GM12873 (cell line): Measurements from ENCODE around the gene FAP.

Experiments
- TF ChIP-seq, protein P1 (sequence below): IDR thresholded peaks from 2 replicates; pipeline ENCODE4 v1.5.1; 2012; ENCODE audit warnings: low read depth, mild to moderate bottlenecking, moderate library complexity, low read length, control low read depth; ENCODE audit not compliant: insufficient read depth; ENCODE audit errors: missing control alignments

Gene FAP

DNA sequence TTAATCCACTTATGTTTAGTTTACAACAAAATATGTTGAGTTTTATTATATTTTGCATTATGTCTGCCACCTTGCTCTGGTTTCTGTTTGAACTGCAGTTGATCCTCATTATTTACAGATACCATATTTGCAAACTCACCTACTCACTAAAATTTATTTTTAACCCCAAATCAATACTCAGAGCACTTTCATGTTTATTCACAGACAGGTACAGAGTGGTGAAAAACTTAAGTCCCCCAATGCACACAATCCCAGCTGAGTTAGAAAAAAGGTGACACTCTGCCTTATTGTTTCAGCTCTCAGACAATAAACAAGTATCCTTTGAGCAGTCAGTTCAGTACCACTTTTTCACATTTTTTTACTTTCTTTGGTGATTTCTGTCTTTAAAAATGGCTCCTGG lies 104.9 kb downstream of the FAP start:
- TF ChIP-seq, protein P1, sequence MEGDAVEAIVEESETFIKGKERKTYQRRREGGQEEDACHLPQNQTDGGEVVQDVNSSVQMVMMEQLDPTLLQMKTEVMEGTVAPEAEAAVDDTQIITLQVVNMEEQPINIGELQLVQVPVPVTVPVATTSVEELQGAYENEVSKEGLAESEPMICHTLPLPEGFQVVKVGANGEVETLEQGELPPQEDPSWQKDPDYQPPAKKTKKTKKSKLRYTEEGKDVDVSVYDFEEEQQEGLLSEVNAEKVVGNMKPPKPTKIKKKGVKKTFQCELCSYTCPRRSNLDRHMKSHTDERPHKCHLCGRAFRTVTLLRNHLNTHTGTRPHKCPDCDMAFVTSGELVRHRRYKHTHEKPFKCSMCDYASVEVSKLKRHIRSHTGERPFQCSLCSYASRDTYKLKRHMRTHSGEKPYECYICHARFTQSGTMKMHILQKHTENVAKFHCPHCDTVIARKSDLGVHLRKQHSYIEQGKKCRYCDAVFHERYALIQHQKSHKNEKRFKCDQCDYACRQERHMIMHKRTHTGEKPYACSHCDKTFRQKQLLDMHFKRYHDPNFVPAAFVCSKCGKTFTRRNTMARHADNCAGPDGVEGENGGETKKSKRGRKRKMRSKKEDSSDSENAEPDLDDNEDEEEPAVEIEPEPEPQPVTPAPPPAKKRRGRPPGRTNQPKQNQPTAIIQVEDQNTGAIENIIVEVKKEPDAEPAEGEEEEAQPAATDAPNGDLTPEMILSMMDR, result no peak

GRCh38 chr2:162127422-162127821 lies 115.8 kb downstream of the FAP start:
- TF ChIP-seq, protein P1, result no peak

DNA sequence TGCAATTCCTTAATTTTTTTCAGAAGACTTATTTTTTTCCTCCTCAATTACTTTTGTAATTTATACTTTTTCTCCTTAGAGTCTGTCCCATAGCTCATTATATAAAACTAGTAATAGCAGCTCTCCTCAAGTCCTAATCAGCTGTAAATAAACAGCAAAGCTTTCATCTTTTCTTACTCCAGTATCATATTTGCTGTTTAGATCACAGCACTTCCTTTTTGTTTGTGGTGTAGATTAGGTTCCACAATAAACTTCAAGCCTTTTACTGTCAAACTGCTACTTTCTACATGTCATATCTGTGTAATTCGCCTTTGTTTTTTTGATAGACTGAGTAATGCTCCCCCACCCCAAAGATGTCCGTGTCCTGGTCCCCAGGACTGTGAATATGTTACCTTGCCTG lies 116.7 kb downstream of the FAP start:
- TF ChIP-seq, protein P1, result no peak

GRCh38 chr2:162126111-162126519 lies 117.1 kb downstream of the FAP start:
- TF ChIP-seq, protein P1, result no peak

- TF ChIP-seq, protein P1, result no peak
Observed at GRCh38 chr2:162125138-162125537, 118.1 kb downstream of the FAP start.

- TF ChIP-seq, protein P1, result peak; percentile 49
Observed at GRCh38 chr2:162123806-162124758, 119.2 kb downstream of the FAP start.
